T-helper 2 cell (primary cell): ENCODE results near the gene HLA-DMA.
A peak's percentile ranks its signal among the peaks of the same experiment; 100 is the strongest.

ENCODE experiments used
- DNase-seq, 5 experiments: peaks; one replicate each; pipeline versions ENCODE4 v3.0.0 to v3.0.0-alpha.2; 2012 to 2022
- total RNA-seq, 2 donors: gene quantifications; one replicate each; lab custom pipeline; 2026; lab: John Stamatoyannopoulos, UW

Gene HLA-DMA
- total RNA-seq = 8.7 to 16.5 reads per million in 2 donors

GRCh38 chr6:32952817-32953739 is at the start of gene HLA-DMA:
TSS of gene HLA-DMA (minus strand) at chr6:32953097. CDS start at chr6:32953036, 61 bp downstream.
- peak; percentile 29 to 90 (median 67) for DNase-seq

GRCh38 chr6:33001685-33002084 is 48.8 kb upstream of the HLA-DMA start:
- DNase-seq = no peak

GRCh38 chr6:33000055-33000454 is 47.2 kb upstream of the HLA-DMA start:
- DNase-seq = peak in 1 of 5 experiments; percentile 66

- no peak for DNase-seq
Observed at GRCh38 chr6:32995448-32995847, 42.6 kb upstream of the HLA-DMA start.

GRCh38 chr6:32993363-32993973 is 40.6 kb upstream of the HLA-DMA start:
- DNase-seq = no peak

- DNase-seq = no peak
Observed at GRCh38 chr6:32991972-32992371, 39.1 kb upstream of the HLA-DMA start.

- DNase-seq = peak in 1 of 5 experiments; percentile 27
Observed at GRCh38 chr6:32989368-32989767, 36.5 kb upstream of the HLA-DMA start.

- peak; percentile 71 to 87 (median 82) for DNase-seq
Observed at GRCh38 chr6:32984622-32985389, 31.9 kb upstream of the HLA-DMA start.

GRCh38 chr6:32983964-32984621 is 31.2 kb upstream of the HLA-DMA start:
- no peak for DNase-seq

GRCh38 chr6:32983493-32983848 is 30.6 kb upstream of the HLA-DMA start:
- no peak for DNase-seq

- no peak for DNase-seq
Observed at GRCh38 chr6:32982702-32983492, 30.0 kb upstream of the HLA-DMA start.

GRCh38 chr6:32982084-32982701 is 29.3 kb upstream of the HLA-DMA start:
- DNase-seq = no peak

GRCh38 chr6:32980488-32981038 is 27.7 kb upstream of the HLA-DMA start:
- DNase-seq = no peak

- DNase-seq = no peak
Observed at GRCh38 chr6:32979720-32980487, 27.0 kb upstream of the HLA-DMA start.

GRCh38 chr6:32977953-32978324 is 25.0 kb upstream of the HLA-DMA start:
- no peak for DNase-seq

GRCh38 chr6:32977272-32977952 is 24.5 kb upstream of the HLA-DMA start:
- no peak for DNase-seq

GRCh38 chr6:32976334-32977069 is 23.6 kb upstream of the HLA-DMA start:
- DNase-seq = no peak

GRCh38 chr6:32975886-32976285 is 23.0 kb upstream of the HLA-DMA start:
- DNase-seq = no peak
